ENCODE results near the gene KCNIP2. TPM values are rescaled to one million over a fixed set of nuclear protein-coding genes. Genes with fewer than 3 reads are reported as not detected.

Gene KCNIP2
- total RNA-seq, 1 experiment from 2014 or later = 3.0 TPM

DNA sequence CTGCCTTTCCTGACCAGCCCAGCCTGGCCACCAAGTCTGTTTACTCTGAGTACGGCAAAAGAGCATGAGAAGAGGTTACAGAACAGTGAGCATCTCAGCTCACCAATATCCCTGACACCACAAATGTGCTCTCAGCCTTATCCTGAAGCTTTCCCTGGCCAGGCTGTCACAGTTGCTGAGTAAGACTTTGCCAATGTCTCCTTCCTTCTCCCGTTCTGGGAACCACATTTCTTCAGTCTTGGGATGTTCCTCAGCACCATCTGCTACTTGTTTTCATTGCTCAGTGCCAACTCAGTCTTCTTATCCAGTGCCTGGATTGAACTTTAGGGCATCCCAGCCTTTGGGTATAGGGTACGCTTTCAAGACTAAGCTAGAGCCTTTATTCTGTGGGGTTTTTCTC, 7.1 kb upstream of the KCNIP2 start:
- Histone ChIP-seq H3K23ac (ENCODE audit: insufficient read length, low read depth, low read length) (no peak overlapping the region), H3K4me1 (ENCODE audit: insufficient read depth, low read length) (no peaks in the 10 kb centered on the region), H3K9me3 (ENCODE audit: control insufficient read depth, low read depth, low read length) (no peaks in the 10 kb centered on the region), H3K27ac (ENCODE audit: insufficient read length, low read depth, low read length) (no peak overlapping the region), H3K79me2 (ENCODE audit: insufficient read depth, low read length) (no peaks in the 10 kb centered on the region), H4K5ac (ENCODE audit: insufficient read length, low read depth, low read length) (no peak overlapping the region), H2BK120ac (ENCODE audit: low read depth, low read length, poor library complexity, severe bottlenecking) (no peak overlapping the region), H3T11ph (ENCODE audit: low read length) (no peak overlapping the region), H2AK5ac (ENCODE audit: insufficient read length, low read length) (no peak overlapping the region), H4K20me1 (ENCODE audit: control insufficient read depth, insufficient read depth, insufficient read length) (no peaks in the 10 kb centered on the region), H3K14ac (ENCODE audit: insufficient read depth, low read length) (no peak overlapping the region), H3K27me3 (ENCODE audit: insufficient read depth, low read length) (no peaks in the 10 kb centered on the region), H3K18ac (ENCODE audit: insufficient read length, low read depth, low read length) (no peak overlapping the region), H4K91ac (ENCODE audit: insufficient read length, low read depth, low read length) (no peak overlapping the region), H2BK12ac (ENCODE audit: insufficient read length, low read depth, low read length) (no peak overlapping the region), H2BK15ac (ENCODE audit: low read depth, low read length) (no peak overlapping the region), H2AFZ (ENCODE audit: low read length) (no peak overlapping the region), H3K4me2 (ENCODE audit: insufficient read depth, insufficient read length, low read length) (no peak overlapping the region), H2BK20ac (ENCODE audit: low read depth, low read length, poor library complexity, severe bottlenecking) (no peak overlapping the region), H4K8ac (replicated peaks; ENCODE audit: insufficient read length, low read depth, low read length) (no peak overlapping the region), H3K56ac (ENCODE audit: insufficient read length, low read depth, low read length) (no peak overlapping the region), H3K79me1 (ENCODE audit: insufficient read depth, low read depth, low read length, poor library complexity, severe bottlenecking) (no peaks in the 10 kb centered on the region), H3K23me2 (ENCODE audit: insufficient read length, low read depth, low read length, poor library complexity, severe bottlenecking) (no peaks in the 10 kb centered on the region), H3K9ac (ENCODE audit: extremely low read depth, insufficient read length, low read length) (no peak overlapping the region), H3K4ac (ENCODE audit: low read depth, low read length) (no peak overlapping the region), H2BK5ac (ENCODE audit: insufficient read length, low read length) (no peak overlapping the region)
- TF ChIP-seq, protein P1, sequence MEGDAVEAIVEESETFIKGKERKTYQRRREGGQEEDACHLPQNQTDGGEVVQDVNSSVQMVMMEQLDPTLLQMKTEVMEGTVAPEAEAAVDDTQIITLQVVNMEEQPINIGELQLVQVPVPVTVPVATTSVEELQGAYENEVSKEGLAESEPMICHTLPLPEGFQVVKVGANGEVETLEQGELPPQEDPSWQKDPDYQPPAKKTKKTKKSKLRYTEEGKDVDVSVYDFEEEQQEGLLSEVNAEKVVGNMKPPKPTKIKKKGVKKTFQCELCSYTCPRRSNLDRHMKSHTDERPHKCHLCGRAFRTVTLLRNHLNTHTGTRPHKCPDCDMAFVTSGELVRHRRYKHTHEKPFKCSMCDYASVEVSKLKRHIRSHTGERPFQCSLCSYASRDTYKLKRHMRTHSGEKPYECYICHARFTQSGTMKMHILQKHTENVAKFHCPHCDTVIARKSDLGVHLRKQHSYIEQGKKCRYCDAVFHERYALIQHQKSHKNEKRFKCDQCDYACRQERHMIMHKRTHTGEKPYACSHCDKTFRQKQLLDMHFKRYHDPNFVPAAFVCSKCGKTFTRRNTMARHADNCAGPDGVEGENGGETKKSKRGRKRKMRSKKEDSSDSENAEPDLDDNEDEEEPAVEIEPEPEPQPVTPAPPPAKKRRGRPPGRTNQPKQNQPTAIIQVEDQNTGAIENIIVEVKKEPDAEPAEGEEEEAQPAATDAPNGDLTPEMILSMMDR (conservative IDR thresholded peaks at IDR 0.05) = no peak
- no peak overlapping the region for H3K27ac Mint-ChIP-seq
- H3K4me3 Mint-ChIP-seq = no peak overlapping the region
- H3K4me1 Mint-ChIP-seq = peaks cover 16 to 26% of the 10 kb centered on the region in 2 experiments
- no peaks in the 10 kb centered on the region; the same call in 1 of the 2 replicates for H3K27me3 Mint-ChIP-seq (ENCODE audit: low read depth)
- peaks cover 0 to 4% (median 0%) of the 10 kb centered on the region in 3 experiments; a peak in 1 of 7 replicates for H3K36me3 Mint-ChIP-seq (ENCODE audit: insufficient read depth in 1 of 3, low read depth in 3 of 3)
- no CpG with 5 or more reads among the region's 3 CpGs for WGBS (ENCODE audit: extremely low coverage, insufficient read length, low lambda C conversion rate)
- DNase-seq = no peak
- no peaks in the 10 kb centered on the region for H3K9me3 Mint-ChIP-seq

Data from H9 (cell line).